Type B pancreatic cell (in vitro differentiated cells): ENCODE measurements around the gene ZNF786. TPM values are rescaled to one million over a fixed set of nuclear protein-coding genes. Genes with fewer than 3 reads are reported as not detected.
"Not testable (repeated sequence)": the region's sequence is repeated elsewhere in the genome, so short reads cannot be mapped to it uniquely, and the experiment has no call there.

Source experiments
- DNase-seq: peaks from one replicate; pipeline ENCODE4 v3.0.0; 2021; ENCODE audit warnings: mixed read lengths; ENCODE audit not compliant: unreplicated experiment; ENCODE audit errors: extremely low spot score
- H3K27ac Mint-ChIP-seq: 2 replicates; pipeline ENCODE4 v1.8.0; 2021; ENCODE audit warnings: mild to moderate bottlenecking, mixed read lengths
- H3K27me3 Mint-ChIP-seq: 2 replicates; pipeline ENCODE4 v1.8.0; 2021; ENCODE audit warnings: mixed read lengths
- H3K36me3 Mint-ChIP-seq: 2 replicates; pipeline ENCODE4 v1.8.0; 2021; ENCODE audit warnings: mixed read lengths
- H3K4me1 Mint-ChIP-seq: one replicate; pipeline ENCODE4 v1.8.0; 2021; ENCODE audit warnings: mixed read lengths; ENCODE audit not compliant: unreplicated experiment
- H3K4me3 Mint-ChIP-seq: 2 replicates; pipeline ENCODE4 v1.8.0; 2021; ENCODE audit warnings: mild to moderate bottlenecking, mixed read lengths
- H3K9me3 Mint-ChIP-seq: 2 replicates; pipeline ENCODE4 v1.8.0; 2021; ENCODE audit warnings: mixed read lengths
- total RNA-seq: library from RNA; stranded (reverse); gene quantifications from 2 replicates; pipeline ENCODE4 v1.2.1, GENCODE V29; 2021; ENCODE audit warnings: low replicate concordance
- TF ChIP-seq, protein P1 (sequence below): fragments of 200-600 bp; sonication (generic); conservative IDR thresholded peaks from 2 replicates; pipeline ENCODE4 v1.5.0; 2021; ENCODE audit warnings: antibody characterized with exemption, mild to moderate bottlenecking

Gene ZNF786
- total RNA-seq, 1 donor from 2014 or later = 12.6 TPM

DNA sequence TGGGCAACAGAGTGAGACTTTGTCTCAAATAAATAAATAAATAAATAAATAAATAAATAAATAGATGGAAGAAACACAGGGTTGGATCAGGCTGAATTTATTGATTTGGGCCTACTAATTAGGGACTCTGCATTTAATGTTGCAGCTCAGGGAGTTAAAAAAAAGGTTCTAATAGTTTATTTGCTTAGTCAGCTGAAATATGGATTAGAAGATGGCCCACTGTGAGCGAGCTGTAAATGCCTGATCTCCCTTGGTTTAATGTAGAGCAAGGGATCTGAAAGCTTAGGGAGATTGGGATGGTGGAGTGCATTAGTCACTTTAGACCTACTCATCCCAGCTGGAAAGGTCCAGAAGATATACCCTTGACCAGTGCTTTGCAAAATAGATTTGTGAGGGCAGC is 37.1 kb downstream of the ZNF786 start:
- TF ChIP-seq, protein P1, sequence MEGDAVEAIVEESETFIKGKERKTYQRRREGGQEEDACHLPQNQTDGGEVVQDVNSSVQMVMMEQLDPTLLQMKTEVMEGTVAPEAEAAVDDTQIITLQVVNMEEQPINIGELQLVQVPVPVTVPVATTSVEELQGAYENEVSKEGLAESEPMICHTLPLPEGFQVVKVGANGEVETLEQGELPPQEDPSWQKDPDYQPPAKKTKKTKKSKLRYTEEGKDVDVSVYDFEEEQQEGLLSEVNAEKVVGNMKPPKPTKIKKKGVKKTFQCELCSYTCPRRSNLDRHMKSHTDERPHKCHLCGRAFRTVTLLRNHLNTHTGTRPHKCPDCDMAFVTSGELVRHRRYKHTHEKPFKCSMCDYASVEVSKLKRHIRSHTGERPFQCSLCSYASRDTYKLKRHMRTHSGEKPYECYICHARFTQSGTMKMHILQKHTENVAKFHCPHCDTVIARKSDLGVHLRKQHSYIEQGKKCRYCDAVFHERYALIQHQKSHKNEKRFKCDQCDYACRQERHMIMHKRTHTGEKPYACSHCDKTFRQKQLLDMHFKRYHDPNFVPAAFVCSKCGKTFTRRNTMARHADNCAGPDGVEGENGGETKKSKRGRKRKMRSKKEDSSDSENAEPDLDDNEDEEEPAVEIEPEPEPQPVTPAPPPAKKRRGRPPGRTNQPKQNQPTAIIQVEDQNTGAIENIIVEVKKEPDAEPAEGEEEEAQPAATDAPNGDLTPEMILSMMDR = no peak

DNA sequence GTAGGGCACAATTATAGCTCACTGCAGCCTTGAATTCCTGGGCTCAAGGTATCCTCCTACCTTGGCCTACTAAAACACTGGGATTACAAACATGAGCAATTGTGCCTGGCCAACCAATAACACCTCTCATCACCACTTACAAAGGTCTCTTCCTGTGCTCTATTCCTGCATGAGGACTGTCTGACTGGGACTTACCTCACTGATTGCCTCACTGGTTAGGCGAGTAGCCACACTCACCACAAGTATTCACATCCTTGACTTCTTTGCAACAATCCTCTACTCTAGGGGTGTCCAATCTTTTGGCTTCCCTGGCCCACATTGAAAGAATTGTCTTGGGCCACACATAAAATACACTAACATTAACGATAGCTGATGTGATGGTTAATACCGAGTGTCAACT is 39.6 kb downstream of the ZNF786 start:
- TF ChIP-seq, protein P1 = no peak
- no peak for DNase-seq
- H3K4me1 Mint-ChIP-seq = no peaks in the 10 kb centered on the region
- H3K4me3 Mint-ChIP-seq = no peak overlapping the region
- H3K27me3 Mint-ChIP-seq = no peaks in the 10 kb centered on the region
- no peaks in the 10 kb centered on the region for H3K36me3 Mint-ChIP-seq
- no peak overlapping the region for H3K27ac Mint-ChIP-seq
- no peaks in the 10 kb centered on the region for H3K9me3 Mint-ChIP-seq

More for the DNA sequence above, 37.1 kb downstream of the ZNF786 start:
- H3K36me3 Mint-ChIP-seq = no peaks in the 10 kb centered on the region
- no peak overlapping the region for H3K27ac Mint-ChIP-seq
- DNase-seq = no peak
- no peaks in the 10 kb centered on the region for H3K4me1 Mint-ChIP-seq
- no peaks in the 10 kb centered on the region for H3K27me3 Mint-ChIP-seq
- H3K9me3 Mint-ChIP-seq = no peaks in the 10 kb centered on the region
- H3K4me3 Mint-ChIP-seq = no peak overlapping the region

DNA sequence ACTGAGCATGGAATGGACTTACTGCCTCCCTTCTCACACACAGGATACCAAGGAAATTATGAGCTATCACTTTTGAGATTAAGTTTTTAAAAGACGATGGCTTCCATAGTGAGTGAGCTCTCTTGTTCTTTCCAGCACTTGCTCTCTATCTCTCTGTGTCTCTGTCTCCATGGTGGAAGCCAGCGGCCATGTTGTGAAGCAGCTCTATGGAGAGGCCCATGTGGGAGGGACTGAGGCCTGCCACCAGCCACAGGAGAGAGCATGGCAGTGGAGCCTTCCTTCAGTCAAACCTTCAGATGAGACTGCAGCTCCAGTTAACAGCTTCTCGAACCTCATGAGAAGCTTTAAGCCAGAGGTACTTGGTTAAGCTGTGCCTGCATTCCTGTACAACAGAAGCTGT is 41.7 kb downstream of the ZNF786 start:
- no peaks in the 10 kb centered on the region for H3K4me1 Mint-ChIP-seq
- no peak for DNase-seq
- peaks cover 5% of the 10 kb centered on the region for H3K9me3 Mint-ChIP-seq
- no peaks in the 10 kb centered on the region for H3K27me3 Mint-ChIP-seq
- H3K4me3 Mint-ChIP-seq = no peak overlapping the region
- no peaks in the 10 kb centered on the region for H3K36me3 Mint-ChIP-seq
- H3K27ac Mint-ChIP-seq = no peak overlapping the region
- TF ChIP-seq, protein P1 = no peak

DNA sequence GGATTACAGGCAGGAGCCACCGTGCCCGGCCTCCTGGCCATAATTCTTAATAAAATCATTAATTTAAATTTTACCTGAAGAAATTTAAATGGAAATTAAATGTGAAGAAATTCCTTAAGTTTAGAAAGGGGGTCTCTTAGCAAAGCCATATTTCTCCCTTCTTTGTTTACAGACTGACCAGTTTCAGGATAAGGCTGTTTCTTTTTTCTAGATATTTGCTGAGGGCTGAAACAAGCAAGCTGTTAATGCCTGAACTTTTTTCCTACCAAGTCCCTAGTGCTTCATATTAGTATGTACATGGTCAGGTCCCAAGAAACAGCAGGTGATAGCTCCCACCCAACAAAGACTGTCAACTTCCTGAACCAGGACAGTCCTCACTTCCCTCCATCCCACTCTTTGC is 44.1 kb downstream of the ZNF786 start:
- no peak overlapping the region for H3K4me3 Mint-ChIP-seq
- peaks cover 5% of the 10 kb centered on the region for H3K9me3 Mint-ChIP-seq
- DNase-seq = no peak
- TF ChIP-seq, protein P1 = no peak
- no peaks in the 10 kb centered on the region for H3K27me3 Mint-ChIP-seq
- H3K27ac Mint-ChIP-seq = no peak overlapping the region
- H3K4me1 Mint-ChIP-seq = no peaks in the 10 kb centered on the region
- no peaks in the 10 kb centered on the region for H3K36me3 Mint-ChIP-seq

DNA sequence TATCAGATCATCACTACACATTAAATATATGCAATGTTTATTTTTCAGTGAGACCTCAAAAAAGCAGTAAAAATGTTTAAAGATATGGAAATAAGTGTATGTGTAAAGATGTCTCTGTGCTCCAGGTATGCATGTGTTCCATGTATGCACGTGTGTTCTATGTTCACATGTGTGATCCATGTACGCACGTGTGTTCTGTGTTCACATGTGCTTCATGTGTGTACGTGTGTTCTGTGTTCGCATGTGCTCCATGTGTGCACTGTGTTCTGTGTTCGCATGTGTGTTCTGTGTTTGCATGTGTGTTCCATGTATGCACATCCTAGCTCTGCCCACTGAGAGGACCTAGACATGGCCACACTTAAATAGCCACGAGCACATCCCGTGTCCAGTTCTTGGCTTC is 46.6 kb downstream of the ZNF786 start:
- Mint-ChIP-seq H3K27ac (no peak overlapping the region), H3K4me1 (no peaks in the 10 kb centered on the region), H3K9me3 (peaks cover 5% of the 10 kb centered on the region), H3K36me3 (no peaks in the 10 kb centered on the region), H3K4me3 (no peak overlapping the region), H3K27me3 (no peaks in the 10 kb centered on the region)
- DNase-seq = no peak
- TF ChIP-seq, protein P1 = no peak

DNA sequence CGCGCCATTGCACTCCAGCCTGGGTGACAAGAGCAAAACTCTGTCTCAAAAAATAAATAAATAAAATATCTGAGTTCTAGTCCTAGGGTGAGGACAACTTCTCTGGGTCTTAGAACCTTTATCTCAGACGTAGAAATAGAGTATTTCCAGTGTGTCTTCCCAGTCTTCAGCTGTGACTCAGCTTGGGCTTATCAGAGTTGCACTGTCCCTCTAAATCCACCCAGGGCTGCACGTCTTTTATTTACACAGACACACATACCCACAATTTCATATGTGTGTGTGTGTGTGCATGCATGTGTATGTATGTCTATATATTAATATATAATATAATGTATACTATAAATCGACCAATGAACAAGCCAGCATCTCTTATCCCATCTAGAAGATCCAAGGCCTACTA is 49.2 kb downstream of the ZNF786 start:
- DNase-seq = no peak
- Mint-ChIP-seq H3K36me3 (no peaks in the 10 kb centered on the region), H3K4me3 (no peak overlapping the region), H3K9me3 (peaks cover 13% of the 10 kb centered on the region), H3K27ac (no peak overlapping the region), H3K4me1 (no peaks in the 10 kb centered on the region), H3K27me3 (no peaks in the 10 kb centered on the region)
- TF ChIP-seq, protein P1 = no peak

DNA sequence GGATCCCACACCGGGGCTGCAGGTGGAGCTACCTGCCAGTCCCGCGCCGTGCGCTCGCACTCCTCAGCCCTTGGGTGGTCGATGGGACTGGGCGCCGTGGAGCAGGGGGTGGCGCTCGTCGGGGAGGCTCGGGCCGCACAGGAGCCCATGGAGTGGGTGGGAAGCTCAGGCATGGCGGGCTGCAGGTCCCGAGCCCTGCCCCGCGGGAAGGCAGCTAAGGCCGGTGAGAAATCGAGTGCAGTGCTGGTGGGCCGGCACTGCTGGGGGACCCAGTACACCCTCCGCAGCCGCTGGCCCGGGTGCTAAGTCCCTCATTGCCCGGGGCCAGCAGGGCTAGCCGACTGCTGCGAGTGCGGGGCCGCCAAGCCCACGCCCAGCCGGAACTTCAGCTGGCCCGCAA is 51.9 kb downstream of the ZNF786 start:
- not testable (repeated sequence) for H3K9me3 Mint-ChIP-seq, DNase-seq, H3K27ac Mint-ChIP-seq, H3K4me1 Mint-ChIP-seq, H3K27me3 Mint-ChIP-seq, H3K4me3 Mint-ChIP-seq, H3K36me3 Mint-ChIP-seq
